Endothelial cell of umbilical vein (primary cell): ENCODE measurements around the gene RGP1. TPM values are rescaled to one million over a fixed set of nuclear protein-coding genes. Genes with fewer than 3 reads are reported as not detected.
A peak's percentile ranks its signal among the peaks of the same experiment; 100 is the strongest.

ENCODE experiments used
- BruUV-seq: library from RNA; stranded (reverse); fragments of 400-500 nt; replicated peaks from 2 replicates; lab custom pipeline; 2021; lab: Mats Ljungman, UMichigan
- CTCF ChIA-PET: fragments of 300-600, 350-600 bp; sonication (Branson Sonifier 250); formaldehyde crosslinking; loops from one replicate; lab custom pipeline; 2021; ENCODE audit warnings: antibody characterized with exemption, inconsistent platforms; lab: Charles Lee
- POLR2A ChIA-PET: fragments of 300-600, 350-600 bp; sonication (Branson Sonifier 250); formaldehyde crosslinking; loops from one replicate; lab custom pipeline; 2021; ENCODE audit warnings: antibody characterized with exemption, inconsistent platforms; lab: Charles Lee
- DNase-seq: peaks from one replicate; pipeline ENCODE4 v3.0.0-alpha.2; 2011; ENCODE audit warnings: low read depth, low spot score
- FAIRE-seq: peaks from 2 replicates; lab custom pipeline; 2011; peaks lifted over from hg19 to GRCh38; lab: Jason Lieb, UNC
- H2AFZ ChIP-seq: 2 replicates; pipeline ENCODE4 v1.6.0; 2012; ENCODE audit warnings: low read depth, low read length, control low read depth, inconsistent platforms
- H3K27ac ChIP-seq: 2 replicates; pipeline ENCODE4 v1.5.1; 2011; ENCODE audit warnings: low read depth, mild to moderate bottlenecking, control low read depth, low read length, moderate library complexity; ENCODE audit not compliant: insufficient read depth
- H3K27me3 ChIP-seq, 2 experiments: 2 replicates each; pipeline versions ENCODE4 v1.6.0 to v1.6.1; 2011; ENCODE audit warnings: low read length in 2 of 2, mixed read lengths in 1 of 2; ENCODE audit not compliant: control insufficient read depth in 2 of 2, insufficient read depth in 2 of 2
- H3K36me3 ChIP-seq, 2 experiments: 2 replicates in 1 of 2; 3 replicates in 1 of 2; pipeline ENCODE4 v1.5.1; 2011; ENCODE audit warnings: low read length in 2 of 2, mild to moderate bottlenecking in 1 of 2, moderate library complexity in 1 of 2; ENCODE audit not compliant: control insufficient read depth in 2 of 2, insufficient read depth in 2 of 2; ENCODE audit errors: extremely low read depth in 1 of 2
- H3K4me1 ChIP-seq: 3 replicates; pipeline ENCODE4 v1.5.1; 2011; ENCODE audit warnings: mild to moderate bottlenecking, low read length; ENCODE audit not compliant: control insufficient read depth, insufficient read depth; ENCODE audit errors: extremely low read depth
- H3K4me2 ChIP-seq: 2 replicates; pipeline ENCODE4 v1.6.1; 2011; ENCODE audit warnings: low read length, control low read depth, mixed read lengths; ENCODE audit not compliant: insufficient read depth
- H3K4me3 ChIP-seq, 3 experiments: fragments of 200-600 bp in 1 of 3; sonication (generic), shearing (Covaris generic) in 1 of 3; replicated peaks in 1 of 3; 2 replicates each; pipeline ENCODE4 v1.5.1; 2011 to 2016; ENCODE audit warnings: control low read depth in 3 of 3, low read length in 3 of 3, mild to moderate bottlenecking in 2 of 3, inconsistent platforms in 1 of 3, low read depth in 1 of 3, moderate library complexity in 1 of 3; ENCODE audit not compliant: insufficient read depth in 1 of 3
- H3K79me2 ChIP-seq: 2 replicates; pipeline ENCODE4 v1.6.0; 2012; ENCODE audit warnings: low read length, inconsistent platforms; ENCODE audit not compliant: control insufficient read depth, insufficient read depth
- H3K9ac ChIP-seq: replicated peaks from 2 replicates; pipeline ENCODE3; 2011; ENCODE audit warnings: low read length, control low read depth; ENCODE audit not compliant: insufficient read depth; ENCODE audit errors: extremely low read depth
- H3K9me1 ChIP-seq: replicated peaks from 3 replicates; pipeline ENCODE4 v1.6.0; 2011; ENCODE audit warnings: mild to moderate bottlenecking, low read length; ENCODE audit not compliant: control insufficient read depth, insufficient read depth; ENCODE audit errors: extremely low read depth
- H3K9me3 ChIP-seq: replicated peaks from 2 replicates; pipeline ENCODE4 v1.5.1; 2012; ENCODE audit warnings: low read length, inconsistent platforms; ENCODE audit not compliant: control insufficient read depth, insufficient read depth
- H4K20me1 ChIP-seq: replicated peaks from 2 replicates; pipeline ENCODE3; 2011; ENCODE audit warnings: mild to moderate bottlenecking, low read length; ENCODE audit not compliant: control insufficient read depth, insufficient read depth; ENCODE audit errors: extremely low read depth
- CTCF ChIP-seq, 2 donors: IDR thresholded peaks; 1 replicate in 1 of 2; 2 replicates in 1 of 2; pipeline ENCODE4 v1.5.1; 2011; ENCODE audit warnings: low read length in 2 of 2, mild to moderate bottlenecking in 2 of 2, moderate library complexity in 2 of 2, control low read depth in 1 of 2, inconsistent platforms in 1 of 2, low read depth in 1 of 2; ENCODE audit not compliant: insufficient read depth in 1 of 2; ENCODE audit errors: extremely low read depth in 1 of 2
- EZH2 ChIP-seq: IDR thresholded peaks from 2 replicates; pipeline ENCODE4 v1.6.1; 2012; ENCODE audit warnings: borderline replicate concordance, low read depth, mild to moderate bottlenecking, moderate library complexity, low read length, inconsistent platforms; ENCODE audit not compliant: severe bottlenecking
- FOS ChIP-seq: IDR thresholded peaks from 2 replicates; pipeline ENCODE4 v1.6.1; 2011; ENCODE audit warnings: mild to moderate bottlenecking, low read length, moderate library complexity, borderline replicate concordance; ENCODE audit not compliant: insufficient read depth
- GATA2 ChIP-seq: IDR thresholded peaks from 2 replicates; pipeline ENCODE4 v1.7.0; 2011; ENCODE audit warnings: low read depth, mild to moderate bottlenecking, moderate library complexity, mixed read lengths, low read length; ENCODE audit not compliant: insufficient read length, insufficient read depth
- JUN ChIP-seq: IDR thresholded peaks from 2 replicates; pipeline ENCODE4 v1.6.1; 2011; ENCODE audit warnings: borderline replicate concordance, low read depth; ENCODE audit not compliant: insufficient read length, insufficient read depth
- MAX ChIP-seq: IDR thresholded peaks from 2 replicates; pipeline ENCODE4 v1.6.1; 2011; ENCODE audit not compliant: insufficient read depth, insufficient read length
- MYC ChIP-seq: IDR thresholded peaks from one replicate; pipeline ENCODE4 v1.6.1; 2011; ENCODE audit warnings: mild to moderate bottlenecking, low read depth, low read length
- POLR2A ChIP-seq: IDR thresholded peaks from 2 replicates; pipeline ENCODE4 v1.6.1; 2012; ENCODE audit warnings: low read depth, mild to moderate bottlenecking, control low read depth, low read length
- POLR2AphosphoS5 ChIP-seq: IDR thresholded peaks from 2 replicates; pipeline ENCODE4 v1.6.1; 2012; ENCODE audit warnings: low read depth, mild to moderate bottlenecking, control low read depth, low read length, moderate library complexity; ENCODE audit not compliant: insufficient read depth
- dilution Hi-C: fragments of 300-500 bp; cut with MboI; formaldehyde crosslinking; loops from one replicate; pipeline ENCODE4 v1.15.0; 2019; ENCODE audit warnings: low sequenced_read_pairs; ENCODE audit not compliant: extremely low pct_ligation_motif_present
- intact Hi-C: fragments of 100-400 bp; cut with micrococcal nuclease; formaldehyde crosslinking; loops from one replicate; pipeline ENCODE4 v1.10.0; 2022
- polyA plus RNA-seq, 4 experiments: library from polyadenylated mRNA; depleted of rRNA in 3 of 4; stranded (reverse) in 3 of 4; unstranded in 1 of 4; fragments of >200 nt; gene quantifications; 2 replicates each; pipeline versions ENCODE4 v1.2.1 to v1.2.3, GENCODE V29; 2011 to 2012; ENCODE audit warnings: missing spikeins in 1 of 4
- total RNA-seq: library from RNA; stranded (reverse); gene quantifications from 2 replicates; pipeline ENCODE4 v1.2.3, GENCODE V29; 2021

The RGP1 gene
- total and polyA plus RNA-seq, 2 donors (not counting 3 experiments of a cell fraction or from before 2014, with no cell fraction given) = 15.0 to 29.0 TPM

- dilution Hi-C loops = no loop called here
- Histone ChIP-seq H3K27ac (no peak overlapping the region), H2AFZ (no peak overlapping the region), H3K4me2 (no peak overlapping the region), H3K27me3 (no peaks in the 10 kb centered on the region), H3K36me3 (peaks cover 67 to 89% of the 10 kb centered on the region in 2 experiments), H3K9me1 (no peaks in the 10 kb centered on the region), H4K20me1 (no peaks in the 10 kb centered on the region), H3K79me2 (no peaks in the 10 kb centered on the region), H3K9ac (no peak overlapping the region), H3K4me1 (no peaks in the 10 kb centered on the region), H3K9me3 (no peaks in the 10 kb centered on the region), H3K4me3 (no peak overlapping the region)
- CTCF ChIA-PET = interaction anchor here (2.3 kb wide), 1 partner anchor 8 kb away, joined by 17 read pairs; no protein-coding TSS in a partner anchor
- POLR2A ChIA-PET = no interaction called here
- DNase-seq = no peak
- intact Hi-C loops = no loop called here
- TSS peak; percentile 21 for BruUV-seq
- TF ChIP-seq MAX (no peak), POLR2AphosphoS5 (no peak), CTCF (IDR thresholded peaks at IDR 0.05; ENCODE audit: extremely low read depth in 1 of 2, insufficient read depth in 1 of 2, low read depth in 1 of 2, low read length in 2 of 2) (no peak), JUN (no peak), FOS (no peak), POLR2A (no peak), EZH2 (no peak), MYC (no peak), GATA2 (no peak)
- FAIRE-seq = no peak
Observed at GRCh38 chr9:35703906-35704672, 45.0 kb upstream of the RGP1 start.
